Measurements from ENCODE around the gene PTPRD.
"Not testable (repeated sequence)": the region's sequence is repeated elsewhere in the genome, so short reads cannot be mapped to it uniquely, and the experiment has no call there.

Gene PTPRD

DNA sequence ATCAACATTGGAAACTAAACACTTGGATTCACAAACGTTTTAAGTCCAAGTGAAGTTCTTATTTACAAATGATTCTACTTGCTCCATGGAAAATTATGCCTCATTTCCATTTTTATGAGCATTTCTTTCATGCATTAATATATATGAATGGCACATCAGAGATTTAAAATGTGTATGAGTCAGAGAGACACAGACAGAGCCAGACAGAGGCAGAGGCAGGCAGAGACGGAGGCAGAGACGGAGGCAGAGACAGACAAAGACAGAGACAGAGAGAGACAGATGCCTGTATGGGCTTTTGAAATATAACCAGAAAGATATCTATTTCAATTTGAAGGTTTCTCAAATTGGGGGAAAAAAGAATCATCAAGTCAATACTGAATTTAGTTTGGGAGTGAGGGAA lies 649.0 kb downstream of the PTPRD start:
- no peak for DNase-seq (ENCODE audit: low spot score)

DNA sequence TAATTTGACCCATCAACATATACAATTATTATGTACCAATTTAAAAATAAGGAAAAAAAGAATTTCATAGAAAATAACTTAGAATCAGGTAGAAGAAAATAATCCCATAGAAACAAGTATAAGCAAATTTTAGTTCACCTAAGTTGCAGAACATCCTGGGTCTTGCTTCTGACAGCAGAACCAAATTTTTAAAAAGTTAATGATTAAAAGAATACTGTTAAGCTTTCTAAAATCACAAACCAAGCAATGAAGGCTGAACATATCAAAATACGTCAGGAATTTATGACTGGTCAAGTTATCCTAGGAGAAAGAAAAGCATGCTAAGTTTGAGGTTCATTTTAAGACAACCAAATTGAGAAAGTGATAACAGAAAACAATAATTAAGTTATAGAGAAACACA lies 650.9 kb downstream of the PTPRD start:
- no peak for DNase-seq (ENCODE audit: low spot score)

DNA sequence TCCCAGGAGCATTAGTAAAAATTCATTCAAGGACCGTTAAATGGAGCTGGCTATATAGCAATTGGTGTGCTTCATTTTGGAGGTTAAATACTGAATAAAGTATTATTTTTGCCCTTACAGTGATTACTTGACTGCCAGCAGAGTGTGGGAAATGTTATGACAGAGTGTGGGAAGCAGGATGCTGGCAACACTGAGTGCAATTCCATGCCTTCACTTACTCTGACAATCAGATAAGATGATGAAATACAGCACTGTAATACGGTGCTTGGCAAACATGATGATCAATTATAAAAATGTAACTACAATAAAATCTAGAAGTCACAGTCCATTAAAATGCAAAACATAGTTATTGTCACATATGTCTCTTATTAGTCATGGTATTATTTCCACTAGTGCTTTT lies 651.3 kb downstream of the PTPRD start:
- no peak for DNase-seq (ENCODE audit: low spot score)

DNA sequence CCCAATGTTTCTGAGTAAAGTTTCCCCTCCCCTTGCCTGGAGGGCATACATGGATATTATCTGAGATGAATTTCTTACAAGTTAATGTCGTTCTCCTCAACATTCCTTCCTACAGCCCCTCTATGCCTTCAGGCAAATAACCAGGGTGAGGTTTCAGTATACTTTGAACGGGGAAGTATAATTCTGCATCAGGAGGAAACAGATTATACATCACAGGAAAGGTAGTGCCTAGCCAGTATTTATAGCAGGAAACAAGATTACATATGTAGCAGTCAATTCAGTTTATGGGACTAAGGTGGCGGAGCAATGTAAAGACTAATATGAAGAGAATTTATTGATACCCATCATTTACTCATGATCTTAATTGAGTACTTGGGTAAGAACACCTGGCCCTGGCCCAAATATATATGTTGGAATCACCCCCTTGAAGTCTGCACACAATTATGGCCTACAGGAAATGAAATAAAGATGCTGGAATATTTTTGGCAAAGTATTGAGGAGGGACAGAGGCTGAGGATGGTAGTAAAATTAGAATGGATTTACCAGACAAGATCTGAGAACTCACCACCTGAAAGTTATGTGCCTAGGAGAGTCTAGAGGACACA lies 661.1 kb downstream of the PTPRD start:
- no peak for DNase-seq (ENCODE audit: low spot score)

DNA sequence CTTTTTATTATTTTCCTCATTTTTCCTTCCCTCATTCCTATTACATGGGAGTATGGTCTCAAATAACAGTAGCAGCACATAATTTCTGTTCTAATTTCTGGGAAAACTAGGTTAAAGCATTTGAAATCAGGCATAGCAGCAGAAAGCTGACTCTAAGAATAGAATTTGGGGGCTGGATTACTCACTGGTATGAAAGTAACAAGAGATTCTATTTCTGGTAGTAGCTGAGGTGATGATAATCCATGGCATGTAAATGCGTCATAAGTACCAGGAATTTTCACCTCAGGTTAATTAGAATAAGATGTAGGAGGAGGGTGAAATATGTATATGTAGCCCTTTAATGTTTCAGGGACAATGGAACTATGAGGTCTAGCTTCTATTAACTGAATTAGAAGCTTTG lies 662.0 kb downstream of the PTPRD start:
- no peak for DNase-seq (ENCODE audit: low spot score)

DNA sequence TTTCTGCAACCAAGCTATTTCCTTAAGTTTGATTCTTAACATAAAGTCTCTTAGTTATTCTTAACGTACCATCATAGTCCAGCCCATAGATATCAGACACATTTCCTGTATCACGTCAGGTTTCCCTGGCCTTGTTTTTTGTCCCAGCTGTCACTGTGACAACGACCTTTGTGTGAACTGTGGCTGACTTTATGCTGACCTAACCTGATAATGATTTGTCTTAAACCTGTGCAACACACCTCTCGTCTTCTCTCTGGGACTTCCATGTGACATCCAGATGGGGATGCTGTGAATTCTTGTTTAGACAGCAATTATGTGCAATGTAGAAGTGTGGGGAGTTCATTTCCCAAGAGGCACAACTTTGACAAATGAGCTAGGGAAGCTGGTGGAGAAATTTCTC lies 662.8 kb downstream of the PTPRD start:
- DNase-seq (ENCODE audit: low spot score): no peak

DNA sequence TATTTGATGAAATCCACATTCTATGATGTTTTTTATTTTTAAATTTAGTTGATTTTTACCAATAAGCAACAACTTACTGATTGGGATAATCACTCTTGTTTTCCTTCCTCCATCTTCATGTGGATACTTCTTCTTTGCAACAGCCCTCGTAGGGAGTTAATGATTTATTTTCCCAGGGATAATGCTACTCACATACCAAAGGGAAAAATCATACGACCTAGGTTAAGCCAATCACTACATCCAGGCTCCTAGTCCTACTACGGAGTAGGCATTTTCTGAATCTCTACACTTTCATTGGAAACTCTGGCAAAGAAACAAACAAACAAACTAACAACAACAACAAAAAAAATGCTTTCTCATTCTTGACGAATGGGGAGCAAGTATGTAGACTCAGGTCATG lies 663.4 kb downstream of the PTPRD start:
- no peak for DNase-seq (ENCODE audit: low spot score)

DNA sequence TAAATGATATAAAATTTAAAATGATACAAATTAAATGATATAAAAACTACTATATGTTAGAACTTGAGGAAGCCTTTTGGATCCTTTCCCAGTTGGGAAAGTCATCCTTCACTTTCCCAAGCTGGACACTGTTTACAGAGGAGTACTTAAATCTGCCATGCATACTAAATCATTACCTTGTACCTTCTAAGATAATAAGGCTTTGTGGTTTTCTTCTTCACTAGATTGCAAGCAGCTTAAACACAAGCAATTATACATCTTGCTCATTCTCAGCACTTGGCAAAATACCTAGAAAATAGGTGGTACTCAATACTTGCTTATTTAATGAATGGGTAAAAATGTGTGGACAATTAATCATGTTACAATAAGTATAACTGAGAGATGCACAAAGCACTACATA lies 666.8 kb downstream of the PTPRD start:
- DNase-seq (ENCODE audit: low spot score): no peak

DNA sequence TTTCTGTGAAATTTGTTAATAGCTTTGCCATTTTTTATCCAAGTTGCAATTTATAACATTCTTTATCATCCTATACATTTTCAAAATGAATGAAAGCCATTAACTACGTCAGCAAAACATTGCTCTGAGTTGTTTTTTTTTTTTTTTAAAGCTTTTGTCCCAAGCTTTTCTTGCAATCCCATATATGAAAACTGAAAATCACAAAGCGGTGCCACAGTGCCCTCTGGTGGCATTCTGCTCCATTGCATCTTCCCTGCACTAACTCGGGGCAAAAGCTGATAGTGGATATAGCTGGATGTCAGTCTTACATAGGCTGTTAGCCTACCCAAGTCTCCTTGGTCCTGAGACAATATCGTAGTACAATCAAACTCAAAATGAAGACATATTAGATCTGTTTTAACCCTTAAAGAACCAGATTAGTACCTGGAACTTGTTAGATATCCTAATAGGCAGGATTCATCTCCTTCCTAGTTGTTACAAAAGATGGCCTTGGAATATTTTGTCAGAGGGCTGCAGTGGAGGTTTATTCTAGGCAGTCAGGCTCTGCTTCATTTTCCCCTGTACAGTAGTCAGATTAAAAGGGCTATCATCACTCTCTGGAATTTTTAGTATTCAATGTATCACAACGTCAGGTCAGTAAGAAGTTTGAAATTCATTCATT lies 669.9 kb downstream of the PTPRD start:
- DNase-seq (ENCODE audit: low spot score): peak; percentile 13

DNA sequence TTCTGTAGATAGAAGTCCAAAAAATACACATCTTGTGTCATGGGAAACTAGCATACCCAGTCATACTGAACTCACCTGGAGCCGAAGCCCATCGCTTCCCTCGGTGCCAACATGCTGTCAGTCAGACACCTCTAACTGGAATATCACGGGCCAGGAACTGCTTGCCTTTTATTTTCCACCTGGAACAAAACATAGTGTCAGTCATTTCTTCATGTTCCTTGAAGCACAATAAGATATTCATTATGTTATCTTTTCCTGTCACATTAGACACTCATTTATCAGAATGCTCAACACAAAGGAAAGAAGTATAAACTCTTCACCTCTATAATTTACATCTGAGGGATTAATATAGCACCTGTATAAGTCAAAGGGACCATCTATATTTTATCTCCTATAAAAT lies 674.4 kb downstream of the PTPRD start:
- no peak for DNase-seq (ENCODE audit: low spot score)

DNA sequence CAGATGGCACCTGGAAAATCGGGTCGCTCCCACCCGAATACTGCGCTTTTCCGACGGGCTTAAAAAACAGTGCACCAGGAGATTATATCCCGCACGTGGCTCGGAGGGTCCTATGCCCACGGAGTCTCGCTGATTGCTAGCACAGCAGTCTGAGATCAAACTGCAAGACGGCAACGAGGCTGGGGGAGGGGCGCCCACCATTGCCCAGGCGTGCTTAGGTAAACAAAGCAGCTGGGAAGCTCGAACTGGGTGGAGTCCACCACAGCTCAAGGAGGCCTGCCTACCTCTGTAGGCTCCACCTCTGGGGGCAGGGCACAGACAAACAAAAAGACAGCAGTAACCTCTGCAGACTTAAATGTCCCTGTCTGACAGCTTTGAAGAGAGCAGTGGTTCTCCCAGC lies 681.3 kb downstream of the PTPRD start:
- DNase-seq (ENCODE audit: low spot score): not testable (repeated sequence)

DNA sequence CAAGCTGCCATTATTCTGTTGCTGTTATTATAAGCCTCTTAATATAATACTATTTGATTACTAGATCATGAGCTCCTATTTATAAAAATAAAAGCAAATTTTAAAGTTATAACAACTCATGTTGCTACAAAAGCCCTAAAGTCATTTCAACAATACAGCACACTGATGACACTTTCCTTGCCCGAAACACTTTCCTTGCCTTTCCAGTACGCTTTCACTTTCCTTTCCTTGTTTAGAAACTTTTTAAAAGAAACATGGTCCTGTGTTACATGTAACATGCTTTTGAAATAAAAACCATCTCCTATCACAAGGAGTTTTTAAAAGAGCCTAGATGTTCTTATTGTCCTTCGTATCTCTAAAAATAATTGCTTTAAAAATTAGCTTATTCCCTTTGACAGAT lies 688.4 kb downstream of the PTPRD start:
- no peak for DNase-seq (ENCODE audit: low spot score)

DNA sequence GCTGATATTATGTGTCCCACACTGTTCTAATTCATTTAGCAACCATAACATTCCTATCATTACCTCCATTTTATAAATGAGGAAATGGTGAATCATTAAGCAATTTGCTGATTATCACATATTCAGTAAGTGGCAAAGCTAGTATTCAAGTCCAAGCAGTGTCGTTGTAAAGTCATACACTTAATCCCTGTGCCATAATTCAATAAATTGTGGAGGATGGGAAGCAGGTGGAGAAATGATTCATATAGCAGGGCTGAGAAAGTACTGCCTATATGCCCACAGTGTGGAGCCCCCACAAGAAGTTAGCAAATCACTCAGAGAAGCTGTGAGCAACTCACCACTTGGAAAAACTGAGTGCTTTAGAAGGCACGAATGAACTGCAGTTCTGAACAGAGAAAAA lies 691.0 kb downstream of the PTPRD start:
- DNase-seq (ENCODE audit: low spot score): no peak

DNA sequence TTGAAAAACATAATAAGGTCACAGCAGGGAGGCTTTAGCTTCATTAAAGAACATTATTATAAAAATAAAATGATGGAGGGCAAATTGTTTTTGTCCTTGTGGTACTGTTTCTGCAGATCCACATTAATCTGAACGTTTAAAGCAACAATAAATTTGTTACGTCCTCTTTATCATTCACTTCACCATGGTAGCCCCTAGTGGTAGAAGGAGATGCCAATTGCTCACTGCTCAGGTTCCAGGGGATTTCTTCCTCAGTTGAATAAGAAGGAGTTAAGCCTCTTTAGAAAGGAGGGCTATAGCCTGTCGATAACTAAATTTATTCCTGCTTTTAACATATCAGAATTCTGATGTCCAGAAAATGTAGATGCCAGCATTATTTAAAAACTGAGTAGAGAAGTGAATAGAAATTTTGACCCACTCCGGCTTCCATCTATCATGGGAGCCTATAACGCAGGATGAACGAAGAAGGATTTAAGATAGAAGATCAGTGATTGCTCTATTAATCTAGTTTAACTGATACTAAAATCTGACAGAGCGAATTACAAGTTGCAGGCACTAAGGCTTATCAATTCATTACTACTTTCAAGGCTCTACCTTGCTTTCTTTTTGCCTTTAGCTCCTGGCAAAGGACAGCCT lies 692.3 kb downstream of the PTPRD start:
- DNase-seq (ENCODE audit: low spot score): no peak

DNA sequence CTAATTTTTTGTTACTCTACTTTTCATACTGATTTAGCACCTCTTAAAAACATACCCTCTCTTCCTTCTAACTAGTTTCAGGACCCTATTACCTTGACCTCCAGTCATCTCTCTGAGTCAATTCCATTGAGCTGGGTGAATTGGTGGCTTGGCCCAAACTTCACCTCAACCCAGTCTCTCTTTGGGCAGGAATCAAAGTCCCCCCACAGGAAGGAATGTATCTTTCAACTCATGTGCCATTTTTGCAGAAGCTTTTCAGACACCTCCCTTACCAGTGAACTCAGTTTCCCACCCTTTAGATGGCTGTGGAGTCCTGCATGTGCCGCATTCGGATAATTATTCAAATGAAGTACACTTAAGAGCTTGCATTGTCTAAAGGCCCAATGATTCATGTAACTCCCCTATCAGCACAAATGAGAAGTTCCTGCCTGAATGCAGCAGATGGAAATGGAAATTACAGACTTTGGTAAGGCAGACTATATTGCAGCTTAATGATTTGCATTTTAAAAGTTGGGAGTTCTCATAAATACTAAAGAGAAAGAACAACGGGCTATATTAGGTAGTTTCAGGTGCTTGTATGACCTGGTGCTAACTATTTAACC lies 693.5 kb downstream of the PTPRD start:
- DNase-seq (ENCODE audit: low spot score): no peak

DNA sequence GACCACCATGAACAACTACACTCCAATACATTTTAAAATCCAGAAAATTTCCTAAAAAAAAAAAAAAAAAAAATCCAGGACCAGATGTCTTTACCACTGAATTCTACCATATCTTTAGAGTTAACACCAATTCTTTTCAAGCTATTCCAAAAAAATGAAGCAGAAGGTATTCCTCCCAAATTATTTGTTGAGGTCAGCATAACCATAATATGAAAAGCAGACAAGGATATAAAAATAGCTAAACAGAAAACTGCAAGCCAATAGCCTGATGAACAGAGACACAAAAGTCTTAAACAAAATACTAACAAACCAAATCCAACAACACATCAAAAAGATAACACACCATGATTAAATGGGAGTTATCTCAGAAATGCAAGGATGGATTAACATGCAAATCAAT lies 695.4 kb downstream of the PTPRD start:
- DNase-seq (ENCODE audit: low spot score): no peak

DNA sequence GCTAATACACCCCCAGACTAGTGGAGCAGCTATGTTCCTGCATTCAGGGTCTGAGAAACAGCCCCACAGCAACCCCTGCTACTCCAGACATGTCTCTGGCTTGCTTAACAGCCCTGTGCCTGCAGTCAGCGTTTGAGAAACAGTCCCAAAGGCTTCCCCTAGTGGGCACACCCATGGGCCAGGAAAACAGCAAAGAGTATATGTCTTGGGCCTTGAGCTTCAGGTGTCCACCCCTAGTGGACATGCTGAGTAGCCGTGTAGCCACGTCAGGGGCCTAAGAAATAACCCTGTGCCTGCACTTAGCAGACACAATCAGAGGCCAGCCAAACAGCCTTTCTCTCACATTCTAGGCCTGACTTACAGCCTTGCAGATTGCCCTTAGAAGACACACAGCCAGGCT lies 698.6 kb downstream of the PTPRD start:
- no peak for DNase-seq (ENCODE audit: low spot score)

DNA sequence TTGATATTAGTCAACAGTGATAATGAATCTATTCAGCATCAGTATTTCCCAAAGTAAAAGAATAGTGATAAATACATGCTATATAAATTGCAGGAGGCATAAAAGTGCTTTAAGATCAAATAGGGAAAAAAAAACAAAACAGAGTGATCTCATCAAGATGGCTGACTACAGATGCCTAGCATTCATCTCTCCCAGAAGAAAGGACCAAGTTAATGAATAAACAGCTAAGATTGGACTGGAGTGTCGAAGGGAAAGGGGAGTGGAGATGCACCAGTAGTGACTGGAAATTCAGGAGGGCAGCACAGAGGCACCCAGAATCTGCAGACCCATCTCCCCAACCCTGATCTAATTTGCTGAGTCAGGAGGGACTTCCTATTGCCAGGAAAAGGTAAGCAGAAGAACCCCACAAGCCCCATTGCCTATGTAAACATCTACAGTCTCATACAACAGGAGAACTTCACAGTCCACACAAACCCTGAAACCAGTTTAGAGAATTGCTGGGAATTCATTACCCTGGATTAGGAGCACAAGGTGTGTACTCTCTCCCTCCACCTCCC lies 699.4 kb downstream of the PTPRD start:
- DNase-seq (ENCODE audit: low spot score): no peak

DNA sequence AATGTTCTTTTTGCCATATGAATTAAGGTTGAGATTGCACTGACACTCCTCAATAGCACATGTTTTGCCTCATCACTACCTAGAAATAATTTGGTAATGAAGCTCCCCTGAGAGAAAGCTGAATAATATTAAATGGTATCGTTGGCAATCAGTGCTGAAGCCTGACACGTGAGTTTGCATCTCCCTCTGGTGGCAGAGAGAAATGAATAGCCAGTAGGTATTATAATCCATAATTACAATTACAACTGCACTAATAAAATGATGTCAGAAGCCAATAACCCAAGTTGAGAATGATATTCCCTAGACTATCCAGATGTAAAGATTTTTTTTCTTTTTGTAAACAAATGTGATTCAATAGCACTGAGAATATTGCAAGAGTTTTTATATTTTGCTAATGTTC lies 700.3 kb downstream of the PTPRD start:
- no peak for DNase-seq (ENCODE audit: low spot score)

DNA sequence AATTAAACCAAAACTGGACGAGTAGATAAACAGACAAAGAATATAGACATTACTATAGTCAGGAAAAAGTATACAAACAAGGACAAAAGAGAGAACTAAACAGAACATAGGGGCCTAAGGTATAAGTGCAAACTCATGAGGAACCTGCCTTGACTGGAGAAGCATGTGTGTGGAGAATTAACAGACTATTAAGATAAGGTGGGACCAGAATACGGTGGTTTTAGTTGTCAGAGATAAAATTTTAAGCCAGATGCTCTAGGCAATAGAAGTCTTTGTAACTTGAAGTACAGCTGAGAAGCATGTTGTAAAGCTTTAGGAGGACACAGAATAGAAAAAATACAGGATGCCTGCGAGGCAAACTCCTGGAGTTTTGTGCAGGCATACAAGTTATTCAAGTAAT lies 707.1 kb downstream of the PTPRD start:
- DNase-seq (ENCODE audit: low spot score): no peak

DNA sequence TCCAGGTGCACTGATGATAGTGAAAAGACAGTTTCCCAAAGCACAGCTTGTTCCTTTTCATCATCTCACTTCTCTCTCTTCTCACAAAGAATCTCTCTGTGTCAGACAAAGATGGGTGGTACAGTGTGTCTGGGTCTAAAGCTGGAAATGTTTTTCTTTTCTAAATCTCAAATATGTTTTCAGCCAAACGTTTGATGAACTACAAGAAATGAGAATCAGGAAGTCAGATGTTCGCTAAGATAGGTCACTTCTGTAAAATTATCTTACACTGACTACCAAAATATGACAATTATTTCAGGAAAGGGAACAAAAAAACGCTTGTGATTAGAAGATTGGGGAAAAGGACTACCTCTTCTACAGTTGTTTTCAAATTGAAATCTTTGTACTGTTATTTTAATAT lies 708.8 kb downstream of the PTPRD start:
- DNase-seq (ENCODE audit: low spot score): no peak

DNA sequence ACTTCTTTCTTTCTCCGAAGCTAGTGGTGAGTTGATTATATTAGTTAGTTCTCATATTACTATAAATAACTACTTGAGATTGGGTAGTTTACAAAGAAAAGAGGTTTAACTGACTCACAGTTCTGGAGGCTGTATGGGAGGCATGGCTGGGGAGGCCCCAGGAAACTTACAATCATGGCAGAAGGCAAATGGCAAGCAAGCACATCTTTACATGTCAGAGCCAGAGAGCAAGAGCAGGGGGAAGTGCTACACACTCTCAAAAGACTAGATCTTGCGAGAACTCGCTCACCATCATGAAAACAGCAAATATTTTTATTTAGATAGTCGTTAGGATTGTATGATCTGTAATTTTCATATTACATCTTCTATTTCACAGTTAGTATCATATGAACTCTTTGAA lies 711.2 kb downstream of the PTPRD start:
- no peak for DNase-seq (ENCODE audit: low spot score)

DNA sequence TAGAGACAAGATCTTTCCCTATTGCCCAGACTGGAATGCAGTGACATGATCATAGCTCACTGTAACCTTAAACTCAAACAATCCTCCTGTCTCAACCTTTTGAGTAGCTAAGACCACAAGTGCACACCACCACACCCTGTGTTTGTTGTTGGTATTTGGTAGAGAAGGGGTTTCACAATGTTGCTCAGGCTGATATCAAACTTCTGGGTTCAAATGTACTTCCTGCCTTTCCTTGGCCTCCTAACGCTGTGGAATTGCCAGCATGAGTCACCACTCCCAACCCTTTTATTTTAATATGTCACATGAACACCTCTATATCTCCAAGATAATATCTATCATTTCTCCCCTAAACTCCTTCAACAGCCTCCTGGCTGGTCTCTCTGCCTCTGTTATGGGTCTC lies 719.0 kb downstream of the PTPRD start:
- DNase-seq (ENCODE audit: low spot score): no peak

Data from HuH-7 (cell line).